Neuronal stem cell (in vitro differentiated cells): ENCODE results near the gene THADA.

ENCODE experiments used
- DNase-seq: peaks from one replicate; pipeline ENCODE4 v3.0.0-alpha.2; 2013; ENCODE audit warnings: low spot score
- H2AFZ ChIP-seq: one replicate; pipeline ENCODE4 v1.6.1; 2013; ENCODE audit warnings: mild to moderate bottlenecking, low read length, inconsistent platforms
- H2AK5ac ChIP-seq: 2 replicates; pipeline ENCODE4 v1.6.1; 2013; ENCODE audit warnings: low read depth, mild to moderate bottlenecking, inconsistent platforms, low read length, moderate library complexity, mixed read lengths
- H2BK120ac ChIP-seq: 2 replicates; pipeline ENCODE4 v1.6.1; 2013; ENCODE audit warnings: low read depth, mild to moderate bottlenecking, inconsistent platforms, low read length, moderate library complexity, mixed read lengths
- H2BK12ac ChIP-seq: one replicate; pipeline ENCODE4 v1.6.1; 2013; ENCODE audit warnings: low read length, inconsistent platforms
- H2BK15ac ChIP-seq: 2 replicates; pipeline ENCODE4 v1.6.1; 2013; ENCODE audit warnings: mild to moderate bottlenecking, low read length, inconsistent platforms, mixed read lengths
- H2BK5ac ChIP-seq: one replicate; pipeline ENCODE4 v1.6.1; 2013; ENCODE audit warnings: inconsistent platforms, mild to moderate bottlenecking, low read length, moderate library complexity
- H3K14ac ChIP-seq: one replicate; pipeline ENCODE4 v1.6.1; 2013; ENCODE audit warnings: low read length, inconsistent platforms
- H3K18ac ChIP-seq: 2 replicates; pipeline ENCODE4 v1.6.1; 2013; ENCODE audit warnings: low read length, inconsistent platforms
- H3K23ac ChIP-seq: 2 replicates; pipeline ENCODE4 v1.6.1; 2013; ENCODE audit warnings: low read depth, mild to moderate bottlenecking, mixed read lengths, low read length, inconsistent platforms; ENCODE audit not compliant: poor library complexity
- H3K27ac ChIP-seq: replicated peaks from 3 replicates; pipeline ENCODE4 v1.5.1; 2013; ENCODE audit warnings: low read length, inconsistent platforms
- H3K27me3 ChIP-seq, 3 experiments: 2 replicates each; pipeline ENCODE4 v1.6.1; 2013; ENCODE audit warnings: low read length in 3 of 3, mild to moderate bottlenecking in 2 of 3, inconsistent platforms in 1 of 3, low read depth in 1 of 3, mixed read lengths in 1 of 3, moderate library complexity in 1 of 3; ENCODE audit not compliant: control insufficient read depth in 3 of 3, insufficient read depth in 3 of 3
- H3K36me3 ChIP-seq, 2 donors: replicated peaks in 1 of 2; 2 replicates each; pipeline ENCODE4 v1.6.1; 2013; ENCODE audit warnings: low read length in 2 of 2; ENCODE audit not compliant: control insufficient read depth in 2 of 2, insufficient read depth in 2 of 2
- H3K4ac ChIP-seq: 2 replicates; pipeline ENCODE4 v1.6.1; 2013; ENCODE audit warnings: inconsistent platforms, mild to moderate bottlenecking, low read length, moderate library complexity
- H3K4me1 ChIP-seq, 2 donors: 1 replicate in 1 of 2; 2 replicates in 1 of 2; pipeline ENCODE4 v1.6.1; 2013; ENCODE audit warnings: low read length in 2 of 2, low read depth in 1 of 2; ENCODE audit not compliant: control insufficient read depth in 2 of 2, insufficient read depth in 1 of 2
- H3K4me2 ChIP-seq: one replicate; pipeline ENCODE4 v1.6.1; 2013; ENCODE audit warnings: mild to moderate bottlenecking, low read length, inconsistent platforms; ENCODE audit not compliant: insufficient read depth, poor library complexity, severe bottlenecking
- H3K4me3 ChIP-seq, 2 donors: 2 replicates each; pipeline ENCODE4 v1.5.1; 2013; ENCODE audit warnings: low read length in 2 of 2, mild to moderate bottlenecking in 2 of 2, inconsistent platforms in 1 of 2, moderate library complexity in 1 of 2
- H3K79me1 ChIP-seq: one replicate; pipeline ENCODE4 v1.6.1; 2013; ENCODE audit warnings: low read depth, mild to moderate bottlenecking, inconsistent platforms, low read length, moderate library complexity
- H3K9ac ChIP-seq: one replicate; pipeline ENCODE4 v1.6.1; 2013; ENCODE audit warnings: mild to moderate bottlenecking, low read depth, low read length, inconsistent platforms; ENCODE audit not compliant: poor library complexity
- H3K9me3 ChIP-seq, 2 donors: replicated peaks in 1 of 2; 2 replicates each; pipeline versions ENCODE3 to v1.6.1; 2013; ENCODE audit warnings: low read length in 2 of 2, mild to moderate bottlenecking in 2 of 2, inconsistent platforms in 1 of 2, low read depth in 1 of 2, mixed read lengths in 1 of 2, moderate library complexity in 1 of 2; ENCODE audit not compliant: control insufficient read depth in 2 of 2, insufficient read depth in 1 of 2
- H4K8ac ChIP-seq: one replicate; pipeline ENCODE4 v1.6.1; 2013; ENCODE audit warnings: low read depth, mild to moderate bottlenecking, inconsistent platforms, low read length, moderate library complexity
- H4K91ac ChIP-seq: one replicate; pipeline ENCODE4 v1.6.1; 2013; ENCODE audit warnings: low read length, low read depth, mild to moderate bottlenecking, inconsistent platforms; ENCODE audit not compliant: poor library complexity
- WGBS, 2 donors: extraction: QIAGEN DNeasy Blood & Tissue Kit; methylation state at CpG; one replicate each; pipeline ENCODE4 v1.1.7; 2013; ENCODE audit warnings: missing lambda C conversion rate in 2 of 2, mixed read lengths in 1 of 2; ENCODE audit not compliant: insufficient read length in 2 of 2, insufficient replicate concordance in 1 of 2; ENCODE audit errors: extremely low coverage in 2 of 2; 5-methylcytosine and 5-hydroxymethylcytosine counted together

THADA gene

GRCh38 chr2:43520919-43521318, 74.9 kb downstream of the THADA start:
- no peak overlapping the region for H2AK5ac ChIP-seq
- H2BK12ac ChIP-seq, result no peak overlapping the region
- no peaks in the 10 kb centered on the region for H3K9me3 ChIP-seq
- no peak overlapping the region for H3K4ac ChIP-seq
- no peak overlapping the region for H3K14ac ChIP-seq
- H3K4me3 ChIP-seq, result no peak overlapping the region
- no peaks in the 10 kb centered on the region for H3K27me3 ChIP-seq
- no peak overlapping the region for H2BK5ac ChIP-seq
- no peak overlapping the region for H3K9ac ChIP-seq
- H3K36me3 ChIP-seq, result no peaks in the 10 kb centered on the region
- no peak overlapping the region for H3K18ac ChIP-seq
- H3K23ac ChIP-seq, result no peak overlapping the region
- H3K27ac ChIP-seq, result no peak overlapping the region
- H2BK120ac ChIP-seq, result no peak overlapping the region
- no peak for DNase-seq
- no peak overlapping the region for H3K4me2 ChIP-seq
- no peak overlapping the region for H4K8ac ChIP-seq
- H3K4me1 ChIP-seq, result no peaks in the 10 kb centered on the region
- no peak overlapping the region for H2AFZ ChIP-seq
- no peak overlapping the region for H4K91ac ChIP-seq
- WGBS, 2 donors, result no CpG with 5 or more reads among the region's 2 CpGs
- no peak overlapping the region for H2BK15ac ChIP-seq
- no peaks in the 10 kb centered on the region for H3K79me1 ChIP-seq

DNA sequence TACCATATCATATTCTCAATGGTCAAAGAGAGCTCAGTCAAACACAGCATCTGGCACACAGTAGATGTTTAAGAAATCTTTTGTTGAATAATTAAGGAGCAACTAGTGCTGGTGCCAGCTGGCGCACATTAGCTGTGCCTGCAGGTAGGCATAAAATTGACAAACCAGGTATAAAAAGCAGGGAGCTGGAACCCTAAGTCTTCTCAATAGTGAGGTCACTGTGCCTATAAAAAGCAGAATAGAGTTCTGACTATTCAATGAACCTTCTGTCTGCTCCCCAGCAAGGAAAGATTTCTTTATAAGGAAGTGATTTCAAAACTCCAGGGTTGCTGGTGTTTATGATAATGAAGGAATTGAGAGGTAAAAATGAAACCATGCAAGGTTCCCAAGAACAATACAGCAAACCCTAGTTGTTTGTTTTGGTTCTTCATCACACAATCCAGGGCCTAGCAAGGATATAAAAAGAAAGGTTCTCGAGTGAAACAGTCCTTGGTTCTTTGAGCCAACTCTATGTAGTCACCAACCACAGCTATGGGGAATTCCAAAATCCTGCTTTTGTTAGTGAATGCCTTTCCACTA, 76.1 kb downstream of the THADA start:
- H3K14ac ChIP-seq, result no peak overlapping the region
- no peak overlapping the region for H4K91ac ChIP-seq
- no peak overlapping the region for H3K4ac ChIP-seq
- H2BK12ac ChIP-seq, result no peak overlapping the region
- no peak overlapping the region for H3K4me2 ChIP-seq
- no peak overlapping the region for H2BK120ac ChIP-seq
- no peaks in the 10 kb centered on the region for H3K4me1 ChIP-seq
- H3K9ac ChIP-seq, result no peak overlapping the region
- no peak overlapping the region for H4K8ac ChIP-seq
- no peak overlapping the region for H3K4me3 ChIP-seq
- no peak overlapping the region for H3K23ac ChIP-seq
- no peak overlapping the region for H2BK15ac ChIP-seq
- H2BK5ac ChIP-seq, result no peak overlapping the region
- no peaks in the 10 kb centered on the region for H3K36me3 ChIP-seq
- H2AFZ ChIP-seq, result no peak overlapping the region
- DNase-seq, result no peak
- H2AK5ac ChIP-seq, result no peak overlapping the region
- H3K18ac ChIP-seq, result no peak overlapping the region
- no peak overlapping the region for H3K27ac ChIP-seq
- H3K27me3 ChIP-seq, result no peaks in the 10 kb centered on the region
- no peaks in the 10 kb centered on the region for H3K79me1 ChIP-seq
- no CpG with 5 or more reads among the region's 2 CpGs for WGBS, 2 donors
- H3K9me3 ChIP-seq, result no peaks in the 10 kb centered on the region

- Histone ChIP-seq H3K4ac (no peak overlapping the region), H3K4me1 (no peaks in the 10 kb centered on the region), H3K4me2 (no peak overlapping the region), H4K8ac (no peak overlapping the region), H2BK5ac (no peak overlapping the region), H3K27me3 (no peaks in the 10 kb centered on the region), H3K4me3 (no peak overlapping the region), H3K27ac (no peak overlapping the region), H2AK5ac (no peak overlapping the region), H3K23ac (no peak overlapping the region), H4K91ac (no peak overlapping the region), H2BK12ac (no peak overlapping the region), H3K9me3 (no peaks in the 10 kb centered on the region), H3K9ac (no peak overlapping the region), H2BK15ac (no peak overlapping the region), H3K18ac (no peak overlapping the region), H3K36me3 (no peaks in the 10 kb centered on the region), H2BK120ac (no peak overlapping the region), H2AFZ (no peak overlapping the region), H3K14ac (no peak overlapping the region), H3K79me1 (no peaks in the 10 kb centered on the region)
- DNase-seq, result no peak
- no CpG with 5 or more reads among the region's 2 CpGs for WGBS, 2 donors
Measured at GRCh38 chr2:43518718-43519117, 77.1 kb downstream of the THADA start.

GRCh38 chr2:43518181-43518580, 77.7 kb downstream of the THADA start:
- Histone ChIP-seq H3K79me1 (no peaks in the 10 kb centered on the region), H2AK5ac (no peak overlapping the region), H3K4me3 (no peak overlapping the region), H3K27ac (no peak overlapping the region), H3K9me3 (no peaks in the 10 kb centered on the region), H2BK5ac (no peak overlapping the region), H3K27me3 (no peaks in the 10 kb centered on the region), H3K4me2 (no peak overlapping the region), H2BK120ac (no peak overlapping the region), H3K18ac (no peak overlapping the region), H3K4me1 (no peaks in the 10 kb centered on the region), H2BK15ac (no peak overlapping the region), H3K9ac (no peak overlapping the region), H4K8ac (no peak overlapping the region), H3K14ac (no peak overlapping the region), H3K36me3 (no peaks in the 10 kb centered on the region), H3K4ac (no peak overlapping the region), H3K23ac (no peak overlapping the region), H2BK12ac (no peak overlapping the region), H2AFZ (no peak overlapping the region), H4K91ac (no peak overlapping the region)
- WGBS, 2 donors, result no CpG with 5 or more reads among the region's 1 CpG
- DNase-seq, result no peak
